PC-9 (cell line): Measurements from ENCODE around the gene NFATC1.

ENCODE experiments used
- EZH2 ChIP-seq: fragments of 200-600 bp; sonication (generic); IDR thresholded peaks from 2 replicates; pipeline ENCODE4 v1.8.0; 2017; ENCODE audit warnings: antibody characterized with exemption, low read depth
- TF ChIP-seq, protein P1 (sequence below): fragments of 200-600 bp; sonication (generic); conservative IDR thresholded peaks from 2 replicates; pipeline ENCODE4 v1.6.1; 2017; ENCODE audit warnings: mixed run types, antibody characterized with exemption, mild to moderate bottlenecking, moderate library complexity

DNA sequence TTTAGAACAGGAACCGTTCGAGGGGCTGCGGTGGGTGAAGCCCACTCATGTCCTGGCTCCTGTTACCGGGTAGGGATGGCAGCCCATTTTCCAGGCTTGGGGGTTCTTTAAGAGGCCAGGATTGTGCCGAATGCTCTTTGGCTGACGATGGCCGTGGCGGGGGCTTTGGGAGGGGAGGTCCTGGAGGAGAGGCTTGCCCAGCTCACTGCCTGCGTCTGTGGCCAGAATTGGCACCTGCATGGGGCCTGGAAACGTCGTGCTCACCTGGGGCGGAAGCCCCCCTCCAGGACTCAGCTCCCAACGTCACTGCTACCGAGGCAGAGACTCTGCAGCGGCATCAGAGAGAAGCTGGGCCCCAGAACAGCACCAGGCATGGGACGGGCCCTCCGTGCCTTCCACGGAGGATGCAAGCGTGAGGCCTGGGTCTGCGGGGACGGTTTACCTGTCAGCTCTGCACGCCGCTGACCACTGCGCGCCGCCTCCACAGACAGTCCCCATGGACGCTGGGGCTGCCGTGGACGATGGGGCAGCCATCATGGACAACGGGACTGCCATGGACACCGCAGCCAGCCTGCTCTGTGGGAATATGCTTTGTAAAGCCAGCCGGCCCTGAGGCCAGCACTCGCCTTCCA, 82.9 kb downstream of the NFATC1 start:
- TF ChIP-seq, protein P1, sequence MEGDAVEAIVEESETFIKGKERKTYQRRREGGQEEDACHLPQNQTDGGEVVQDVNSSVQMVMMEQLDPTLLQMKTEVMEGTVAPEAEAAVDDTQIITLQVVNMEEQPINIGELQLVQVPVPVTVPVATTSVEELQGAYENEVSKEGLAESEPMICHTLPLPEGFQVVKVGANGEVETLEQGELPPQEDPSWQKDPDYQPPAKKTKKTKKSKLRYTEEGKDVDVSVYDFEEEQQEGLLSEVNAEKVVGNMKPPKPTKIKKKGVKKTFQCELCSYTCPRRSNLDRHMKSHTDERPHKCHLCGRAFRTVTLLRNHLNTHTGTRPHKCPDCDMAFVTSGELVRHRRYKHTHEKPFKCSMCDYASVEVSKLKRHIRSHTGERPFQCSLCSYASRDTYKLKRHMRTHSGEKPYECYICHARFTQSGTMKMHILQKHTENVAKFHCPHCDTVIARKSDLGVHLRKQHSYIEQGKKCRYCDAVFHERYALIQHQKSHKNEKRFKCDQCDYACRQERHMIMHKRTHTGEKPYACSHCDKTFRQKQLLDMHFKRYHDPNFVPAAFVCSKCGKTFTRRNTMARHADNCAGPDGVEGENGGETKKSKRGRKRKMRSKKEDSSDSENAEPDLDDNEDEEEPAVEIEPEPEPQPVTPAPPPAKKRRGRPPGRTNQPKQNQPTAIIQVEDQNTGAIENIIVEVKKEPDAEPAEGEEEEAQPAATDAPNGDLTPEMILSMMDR: no peak
- no peak for TF ChIP-seq EZH2
